M059J (cell line): ENCODE results near the gene NIPAL3. TPM values are rescaled to one million over a fixed set of nuclear protein-coding genes. Genes with fewer than 3 reads are reported as not detected.

Experiments used
- DNase-seq: peaks from one replicate; pipeline ENCODE4 v3.0.0-alpha.2; 2012; ENCODE audit warnings: low read depth
- total RNA-seq: library from RNA; depleted of rRNA; stranded (reverse); fragments of >200 nt; shearing (Covaris generic); gene quantifications from 2 replicates; pipeline ENCODE4 v1.2.3, GENCODE V29; 2014; rRNA removed

Gene NIPAL3
- 39.6 and 45.0 TPM in 2 replicates for total RNA-seq

- DNase-seq = peak; percentile 99
Measured at GRCh38 chr1:24415334-24415909, at the start of gene NIPAL3. TSS of gene NIPAL3 (plus strand) at chr1:24415802. CDS start at chr1:24419548, 3,746 bp downstream.

GRCh38 chr1:24366707-24367106 is 48.9 kb upstream of the NIPAL3 start:
- no peak for DNase-seq

GRCh38 chr1:24369199-24369598 is 46.4 kb upstream of the NIPAL3 start:
- DNase-seq = no peak

GRCh38 chr1:24369801-24370200 is 45.8 kb upstream of the NIPAL3 start:
- no peak for DNase-seq

GRCh38 chr1:24373044-24373443 is 42.6 kb upstream of the NIPAL3 start:
- no peak for DNase-seq

- no peak for DNase-seq
Measured at GRCh38 chr1:24373710-24374109, 41.9 kb upstream of the NIPAL3 start.

GRCh38 chr1:24374891-24375786 is 40.5 kb upstream of the NIPAL3 start:
- peak; percentile 55 for DNase-seq

- DNase-seq = no peak
Measured at GRCh38 chr1:24379733-24380315, 35.8 kb upstream of the NIPAL3 start.

- DNase-seq = no peak
Measured at GRCh38 chr1:24380508-24380907, 35.1 kb upstream of the NIPAL3 start.

GRCh38 chr1:24381256-24381655 is 34.3 kb upstream of the NIPAL3 start:
- no peak for DNase-seq

GRCh38 chr1:24382165-24382577 is 33.4 kb upstream of the NIPAL3 start:
- DNase-seq = no peak

- DNase-seq = no peak
Measured at GRCh38 chr1:24383381-24383940, 32.1 kb upstream of the NIPAL3 start.

GRCh38 chr1:24384251-24385090 is 31.1 kb upstream of the NIPAL3 start:
- DNase-seq = peak; percentile 67

GRCh38 chr1:24385160-24385940 is 30.3 kb upstream of the NIPAL3 start:
- peak; percentile 67 for DNase-seq

GRCh38 chr1:24386241-24386640 is 29.4 kb upstream of the NIPAL3 start:
- peak; percentile 65 for DNase-seq

GRCh38 chr1:24386931-24387330 is 28.7 kb upstream of the NIPAL3 start:
- no peak for DNase-seq

- no peak for DNase-seq
Measured at GRCh38 chr1:24387636-24388175, 27.9 kb upstream of the NIPAL3 start.

GRCh38 chr1:24388331-24388885 is 27.2 kb upstream of the NIPAL3 start:
- DNase-seq = no peak

- DNase-seq = no peak
Measured at GRCh38 chr1:24389231-24389678, 26.3 kb upstream of the NIPAL3 start.
